HepG2 (cell line): Measurements from ENCODE around the gene CLDN11. TPM values are rescaled to one million over a fixed set of nuclear protein-coding genes. Genes with fewer than 3 reads are reported as not detected.
A peak's percentile ranks its signal among the peaks of the same experiment; 100 is the strongest.

Experiments
- CBX5 ChIP-seq: sonication (generic); formaldehyde crosslinking; IDR thresholded peaks from 2 replicates; pipeline ENCODE4 v1.4.0; 2020; ENCODE audit warnings: missing genetic modification reagents, borderline replicate concordance
- EEA1 ChIP-seq: sonication (generic); formaldehyde crosslinking; IDR thresholded peaks from 2 replicates; pipeline ENCODE4 v1.5.1; 2020; ENCODE audit warnings: mild to moderate bottlenecking, missing genetic modification reagents, borderline replicate concordance
- HDAC1 ChIP-seq: sonication (generic); formaldehyde crosslinking; IDR thresholded peaks from 2 replicates; pipeline ENCODE4 v1.5.1; 2020; ENCODE audit warnings: mild to moderate bottlenecking, missing genetic modification reagents
- HDAC2 ChIP-seq: sonication (generic); formaldehyde crosslinking; IDR thresholded peaks from 2 replicates; pipeline ENCODE4 v1.4.0; 2020; ENCODE audit warnings: missing genetic modification reagents
- HES4 ChIP-seq: sonication (generic); formaldehyde crosslinking; IDR thresholded peaks from 2 replicates; pipeline ENCODE4 v1.9.0; 2021; ENCODE audit warnings: mild to moderate bottlenecking, missing genetic modification reagents, borderline replicate concordance
- IRF2 ChIP-seq: IDR thresholded peaks from 2 replicates; pipeline ENCODE4 v1.6.1; 2018; ENCODE audit warnings: missing genetic modification reagents, missing compliant biosample characterization
- MATR3 ChIP-seq: sonication (generic); formaldehyde crosslinking; IDR thresholded peaks from 2 replicates; pipeline ENCODE4 v1.4.0; 2020; ENCODE audit warnings: missing genetic modification reagents
- NFRKB ChIP-seq: fragments of 450-650 bp; IDR thresholded peaks from 2 replicates; pipeline ENCODE4 v1.6.1; 2017
- SAFB2 ChIP-seq: sonication (generic); formaldehyde crosslinking; IDR thresholded peaks from 2 replicates; pipeline ENCODE4 v1.5.1; 2020; ENCODE audit warnings: missing genetic modification reagents, low read depth, mild to moderate bottlenecking, borderline replicate concordance
- ZNF225 ChIP-seq: sonication (generic); formaldehyde crosslinking; IDR thresholded peaks from 2 replicates; pipeline ENCODE4 v1.4.0; 2020; ENCODE audit warnings: mild to moderate bottlenecking, missing genetic modification reagents
- ZNF3 ChIP-seq: IDR thresholded peaks from 2 replicates; pipeline ENCODE4 v1.7.0; 2017; ENCODE audit warnings: inconsistent platforms
- ZNF557 ChIP-seq: sonication (generic); formaldehyde crosslinking; IDR thresholded peaks from 2 replicates; pipeline ENCODE4 v1.4.0; 2020; ENCODE audit warnings: missing genetic modification reagents
- ZNF782 ChIP-seq: sonication (generic); formaldehyde crosslinking; IDR thresholded peaks from 2 replicates; pipeline ENCODE4 v1.4.0; 2020; ENCODE audit warnings: missing genetic modification reagents, mild to moderate bottlenecking, borderline replicate concordance
- ZNF790 ChIP-seq: sonication (generic); formaldehyde crosslinking; IDR thresholded peaks from 2 replicates; pipeline ENCODE4 v1.8.0; 2022; ENCODE audit warnings: missing genetic modification reagents, mild to moderate bottlenecking, borderline replicate concordance
- ZSCAN30 ChIP-seq: sonication (generic); formaldehyde crosslinking; IDR thresholded peaks from 2 replicates; pipeline ENCODE4 v1.5.0; 2020; ENCODE audit warnings: mild to moderate bottlenecking, missing genetic modification reagents
- polyA plus RNA-seq, 8 experiments: library from polyadenylated mRNA; depleted of rRNA in 3 of 8; stranded (reverse) in 7 of 8; unstranded in 1 of 8; fragments of >200 nt; fragmentation: Illumina TruSeq in 4 of 8; extraction: Trizol in 4 of 8; gene quantifications; 2 replicates each; pipeline versions ENCODE4 v1.2.1 to v1.2.3, GENCODE V29; 2011 to 2016; ENCODE audit warnings: low read depth in 4 of 8, missing spikeins in 1 of 8, mixed read lengths in 1 of 8; ENCODE audit not compliant: insufficient read depth in 1 of 8
- total RNA-seq, 5 experiments: library from RNA; depleted of rRNA; stranded (reverse); fragments of >200 nt; fragmentation: Illumina TruSeq; extraction: Trizol; gene quantifications; 2 replicates each; pipeline ENCODE4 v1.2.3, GENCODE V29; 2016; ENCODE audit warnings: low read depth in 1 of 5
- TF ChIP-seq, protein P1 (sequence below): sonication (generic); formaldehyde crosslinking; IDR thresholded peaks from 2 replicates; pipeline ENCODE4 v1.4.0; 2020; ENCODE audit warnings: mild to moderate bottlenecking, missing genetic modification reagents
- TF ChIP-seq, protein P2 (sequence below), 2 experiments: sonication (generic) in 1 of 2; formaldehyde crosslinking in 1 of 2; IDR thresholded peaks; 2 replicates each; pipeline versions ENCODE4 v1.4.0 to v1.6.1; 2016 to 2020; ENCODE audit warnings: borderline replicate concordance in 1 of 2, low read depth in 1 of 2, mild to moderate bottlenecking in 1 of 2, missing genetic modification reagents in 1 of 2
- TF ChIP-seq, protein P3 (sequence below): IDR thresholded peaks from 2 replicates; pipeline ENCODE4 v1.6.1; 2016; ENCODE audit warnings: mild to moderate bottlenecking
- TF ChIP-seq, protein P4 (sequence below): sonication (generic); formaldehyde crosslinking; conservative IDR thresholded peaks from 2 replicates; pipeline ENCODE4 v1.4.0; 2020; ENCODE audit warnings: missing genetic modification reagents
- TF ChIP-seq, protein P5 (sequence below): IDR thresholded peaks from 2 replicates; pipeline ENCODE4 v1.6.1; 2012; ENCODE audit warnings: inconsistent platforms

The CLDN11 gene
- total and polyA plus RNA-seq, 2 of the 13 experiments (the other 11 are each of a cell fraction or from before 2014, with no cell fraction given), result 4.2 to 4.9 TPM

DNA sequence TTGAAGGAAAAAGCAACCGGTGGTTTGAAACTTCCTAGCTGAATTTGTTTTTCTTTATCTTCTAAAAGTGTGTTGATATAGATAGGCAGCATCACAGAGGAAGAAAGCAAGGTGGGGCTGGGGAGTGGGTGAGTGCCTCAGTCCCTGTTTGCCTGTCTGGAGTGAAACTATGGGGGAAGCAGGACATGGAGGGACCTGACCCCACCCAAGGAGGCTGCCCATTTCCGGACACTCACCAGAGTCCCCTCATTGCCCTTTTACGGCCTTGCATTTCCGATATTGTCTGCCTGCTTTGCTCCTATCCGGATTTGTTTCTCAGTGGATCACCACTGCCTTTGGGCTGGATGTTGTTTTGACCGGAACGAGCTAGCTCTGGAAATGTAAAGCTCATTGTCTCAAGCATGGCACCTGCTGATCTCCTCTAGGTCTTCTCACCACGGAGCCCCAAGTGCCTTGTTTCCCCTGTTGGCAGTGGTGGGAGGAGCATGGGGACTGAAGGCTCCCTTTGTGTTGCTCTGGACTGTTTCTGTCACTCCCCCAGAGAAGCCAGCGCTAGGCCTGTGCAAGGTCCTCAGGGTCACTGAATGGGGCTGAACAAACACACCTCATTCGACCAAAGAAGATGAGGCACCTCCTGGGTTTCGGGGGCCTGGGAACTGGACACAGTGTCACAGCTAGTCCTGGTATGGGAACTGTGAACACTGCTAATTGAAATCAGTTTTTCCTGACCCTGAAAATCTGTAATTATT, 7.0 kb downstream of the CLDN11 start (continued):
- TF ChIP-seq ZNF790, result no peak
- TF ChIP-seq ZNF3 (CRISPR knock-in tag), result no peak
- peak; percentile 83 for TF ChIP-seq HDAC2
- TF ChIP-seq MATR3 (CRISPR knock-in tag), result no peak
- TF ChIP-seq CBX5, result peak; percentile 68; the same call in 1 of the 2 replicates
- TF ChIP-seq, protein P1, sequence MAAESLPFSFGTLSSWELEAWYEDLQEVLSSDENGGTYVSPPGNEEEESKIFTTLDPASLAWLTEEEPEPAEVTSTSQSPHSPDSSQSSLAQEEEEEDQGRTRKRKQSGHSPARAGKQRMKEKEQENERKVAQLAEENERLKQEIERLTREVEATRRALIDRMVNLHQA (CRISPR knock-in tag), result no peak
- no peak for TF ChIP-seq ZNF225 (CRISPR knock-in tag)
- TF ChIP-seq ZNF782 (CRISPR knock-in tag), result no peak; the same call in 1 of the 2 replicates
- TF ChIP-seq HDAC1, result 0 out of 2 replicates have a peak, but pooled peaks have one; percentile 60
- TF ChIP-seq SAFB2 (CRISPR knock-in tag), result no peak
- TF ChIP-seq EEA1 (CRISPR knock-in tag), result no peak
- no peak for TF ChIP-seq NFRKB
- TF ChIP-seq IRF2 (CRISPR knock-in tag), result peak; percentile 73; the same call in 1 of the 2 replicates
- TF ChIP-seq, protein P2, sequence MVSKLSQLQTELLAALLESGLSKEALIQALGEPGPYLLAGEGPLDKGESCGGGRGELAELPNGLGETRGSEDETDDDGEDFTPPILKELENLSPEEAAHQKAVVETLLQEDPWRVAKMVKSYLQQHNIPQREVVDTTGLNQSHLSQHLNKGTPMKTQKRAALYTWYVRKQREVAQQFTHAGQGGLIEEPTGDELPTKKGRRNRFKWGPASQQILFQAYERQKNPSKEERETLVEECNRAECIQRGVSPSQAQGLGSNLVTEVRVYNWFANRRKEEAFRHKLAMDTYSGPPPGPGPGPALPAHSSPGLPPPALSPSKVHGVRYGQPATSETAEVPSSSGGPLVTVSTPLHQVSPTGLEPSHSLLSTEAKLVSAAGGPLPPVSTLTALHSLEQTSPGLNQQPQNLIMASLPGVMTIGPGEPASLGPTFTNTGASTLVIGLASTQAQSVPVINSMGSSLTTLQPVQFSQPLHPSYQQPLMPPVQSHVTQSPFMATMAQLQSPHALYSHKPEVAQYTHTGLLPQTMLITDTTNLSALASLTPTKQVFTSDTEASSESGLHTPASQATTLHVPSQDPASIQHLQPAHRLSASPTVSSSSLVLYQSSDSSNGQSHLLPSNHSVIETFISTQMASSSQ (IDR thresholded peaks at IDR 0.05; ENCODE audit: low read depth), result no peak
- TF ChIP-seq, protein P2 (CRISPR knock-in tag; IDR thresholded peaks at IDR 0.05; ENCODE audit: borderline replicate concordance), result peak; percentile 52; the same call in 1 of the 2 replicates
- TF ChIP-seq ZNF557, result no peak
- TF ChIP-seq, protein P3, sequence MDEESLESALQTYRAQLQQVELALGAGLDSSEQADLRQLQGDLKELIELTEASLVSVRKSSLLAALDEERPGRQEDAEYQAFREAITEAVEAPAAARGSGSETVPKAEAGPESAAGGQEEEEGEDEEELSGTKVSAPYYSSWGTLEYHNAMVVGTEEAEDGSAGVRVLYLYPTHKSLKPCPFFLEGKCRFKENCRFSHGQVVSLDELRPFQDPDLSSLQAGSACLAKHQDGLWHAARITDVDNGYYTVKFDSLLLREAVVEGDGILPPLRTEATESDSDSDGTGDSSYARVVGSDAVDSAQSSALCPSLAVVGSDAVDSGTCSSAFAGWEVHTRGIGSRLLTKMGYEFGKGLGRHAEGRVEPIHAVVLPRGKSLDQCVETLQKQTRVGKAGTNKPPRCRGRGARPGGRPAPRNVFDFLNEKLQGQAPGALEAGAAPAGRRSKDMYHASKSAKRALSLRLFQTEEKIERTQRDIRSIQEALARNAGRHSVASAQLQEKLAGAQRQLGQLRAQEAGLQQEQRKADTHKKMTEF, result no peak
- TF ChIP-seq, protein P4, sequence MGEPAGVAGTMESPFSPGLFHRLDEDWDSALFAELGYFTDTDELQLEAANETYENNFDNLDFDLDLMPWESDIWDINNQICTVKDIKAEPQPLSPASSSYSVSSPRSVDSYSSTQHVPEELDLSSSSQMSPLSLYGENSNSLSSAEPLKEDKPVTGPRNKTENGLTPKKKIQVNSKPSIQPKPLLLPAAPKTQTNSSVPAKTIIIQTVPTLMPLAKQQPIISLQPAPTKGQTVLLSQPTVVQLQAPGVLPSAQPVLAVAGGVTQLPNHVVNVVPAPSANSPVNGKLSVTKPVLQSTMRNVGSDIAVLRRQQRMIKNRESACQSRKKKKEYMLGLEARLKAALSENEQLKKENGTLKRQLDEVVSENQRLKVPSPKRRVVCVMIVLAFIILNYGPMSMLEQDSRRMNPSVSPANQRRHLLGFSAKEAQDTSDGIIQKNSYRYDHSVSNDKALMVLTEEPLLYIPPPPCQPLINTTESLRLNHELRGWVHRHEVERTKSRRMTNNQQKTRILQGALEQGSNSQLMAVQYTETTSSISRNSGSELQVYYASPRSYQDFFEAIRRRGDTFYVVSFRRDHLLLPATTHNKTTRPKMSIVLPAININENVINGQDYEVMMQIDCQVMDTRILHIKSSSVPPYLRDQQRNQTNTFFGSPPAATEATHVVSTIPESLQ (CRISPR knock-in tag), result no peak
- no peak for TF ChIP-seq HES4
- TF ChIP-seq, protein P5, sequence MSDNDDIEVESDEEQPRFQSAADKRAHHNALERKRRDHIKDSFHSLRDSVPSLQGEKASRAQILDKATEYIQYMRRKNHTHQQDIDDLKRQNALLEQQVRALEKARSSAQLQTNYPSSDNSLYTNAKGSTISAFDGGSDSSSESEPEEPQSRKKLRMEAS, result peak; percentile 65
- no peak for TF ChIP-seq ZSCAN30 (CRISPR knock-in tag)
